ENCODE data around the gene SIRPB2.

DNA sequence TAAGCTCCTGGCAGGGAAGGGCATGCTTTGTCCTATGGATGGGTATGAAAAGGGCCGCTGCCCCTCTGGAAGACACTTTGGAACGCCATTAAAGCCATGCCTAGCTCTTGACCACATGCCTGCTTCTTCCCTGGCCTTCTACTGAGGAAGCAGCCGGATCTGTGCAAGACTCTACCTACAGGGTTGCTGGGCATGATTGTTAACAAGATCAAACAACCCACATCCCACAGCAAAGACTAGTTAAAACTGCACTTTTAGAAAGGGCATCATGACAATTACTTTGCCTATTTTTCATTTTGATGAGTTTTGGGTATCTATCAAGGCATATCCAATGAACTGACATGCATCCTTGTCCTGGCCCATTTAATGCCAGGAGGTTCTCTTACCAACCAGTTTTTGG, 50.1 kb downstream of the SIRPB2 start:
- TF ChIP-seq, protein P1, sequence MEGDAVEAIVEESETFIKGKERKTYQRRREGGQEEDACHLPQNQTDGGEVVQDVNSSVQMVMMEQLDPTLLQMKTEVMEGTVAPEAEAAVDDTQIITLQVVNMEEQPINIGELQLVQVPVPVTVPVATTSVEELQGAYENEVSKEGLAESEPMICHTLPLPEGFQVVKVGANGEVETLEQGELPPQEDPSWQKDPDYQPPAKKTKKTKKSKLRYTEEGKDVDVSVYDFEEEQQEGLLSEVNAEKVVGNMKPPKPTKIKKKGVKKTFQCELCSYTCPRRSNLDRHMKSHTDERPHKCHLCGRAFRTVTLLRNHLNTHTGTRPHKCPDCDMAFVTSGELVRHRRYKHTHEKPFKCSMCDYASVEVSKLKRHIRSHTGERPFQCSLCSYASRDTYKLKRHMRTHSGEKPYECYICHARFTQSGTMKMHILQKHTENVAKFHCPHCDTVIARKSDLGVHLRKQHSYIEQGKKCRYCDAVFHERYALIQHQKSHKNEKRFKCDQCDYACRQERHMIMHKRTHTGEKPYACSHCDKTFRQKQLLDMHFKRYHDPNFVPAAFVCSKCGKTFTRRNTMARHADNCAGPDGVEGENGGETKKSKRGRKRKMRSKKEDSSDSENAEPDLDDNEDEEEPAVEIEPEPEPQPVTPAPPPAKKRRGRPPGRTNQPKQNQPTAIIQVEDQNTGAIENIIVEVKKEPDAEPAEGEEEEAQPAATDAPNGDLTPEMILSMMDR (conservative IDR thresholded peaks at IDR 0.05 in 1 of 2, IDR thresholded peaks at IDR 0.05 in 1 of 2; ENCODE audit: low read depth in 1 of 2, low read length in 2 of 2) = no peak
- no peak for TF ChIP-seq EZH2 (IDR thresholded peaks at IDR 0.05; ENCODE audit: low read length, missing control alignments)

Data from fibroblast of lung (primary cell).